DMS53 treated with DMSO at 0.1 percent for 48 hours (cell line): Measurements from ENCODE around the gene IRF2.

ENCODE experiments used
- DNase-seq: peaks from one replicate; lab custom pipeline; 2025; ENCODE audit not compliant: unreplicated experiment; lab: John Stamatoyannopoulos, UW

The IRF2 gene

DNA sequence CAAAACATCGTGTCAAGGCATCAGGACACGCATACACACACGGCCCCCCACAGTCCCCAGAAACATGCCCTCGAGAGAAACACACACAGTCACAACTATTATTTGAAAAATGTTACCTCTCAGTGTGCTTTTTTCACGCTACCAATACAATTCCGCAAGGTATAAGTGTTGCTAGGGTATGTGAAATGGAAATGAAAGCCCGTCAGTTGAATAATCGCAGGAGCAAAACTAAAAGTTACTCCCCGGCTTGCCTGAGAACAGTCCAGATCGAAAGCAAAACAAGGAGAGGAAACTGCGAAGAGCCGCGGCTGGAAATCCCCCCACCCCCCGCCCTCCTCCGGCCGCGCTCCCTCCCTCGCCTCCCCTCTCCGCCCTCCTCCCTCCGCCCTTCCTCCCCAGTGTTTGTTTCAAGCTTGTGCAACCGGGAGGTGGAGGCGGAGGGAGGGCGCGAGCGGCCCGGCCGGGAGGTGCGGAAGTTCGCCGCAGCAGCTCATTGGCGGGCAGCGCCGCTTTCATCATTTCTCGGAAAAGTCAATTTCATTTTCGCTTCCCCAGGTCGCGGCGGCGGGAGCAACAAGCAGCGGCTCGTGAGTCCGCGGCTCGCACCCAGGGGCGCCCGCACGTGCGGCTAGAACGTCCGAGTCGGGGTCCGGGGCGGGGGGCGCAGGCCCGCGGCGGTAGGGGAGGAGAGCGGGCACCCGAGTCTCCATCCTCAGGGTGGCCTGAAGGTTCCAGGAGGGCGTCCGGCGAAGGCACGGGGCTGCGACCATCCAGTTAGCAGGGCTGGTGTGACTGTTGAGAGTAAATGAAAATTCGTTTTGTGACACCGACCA, at the start of gene IRF2:
IRF2 (minus strand) TSS at position 288 of the 833 bp plus-strand sequence. CDS start 45,486 bp downstream, outside the sequence.
- peak; percentile 76 for DNase-seq

DNA sequence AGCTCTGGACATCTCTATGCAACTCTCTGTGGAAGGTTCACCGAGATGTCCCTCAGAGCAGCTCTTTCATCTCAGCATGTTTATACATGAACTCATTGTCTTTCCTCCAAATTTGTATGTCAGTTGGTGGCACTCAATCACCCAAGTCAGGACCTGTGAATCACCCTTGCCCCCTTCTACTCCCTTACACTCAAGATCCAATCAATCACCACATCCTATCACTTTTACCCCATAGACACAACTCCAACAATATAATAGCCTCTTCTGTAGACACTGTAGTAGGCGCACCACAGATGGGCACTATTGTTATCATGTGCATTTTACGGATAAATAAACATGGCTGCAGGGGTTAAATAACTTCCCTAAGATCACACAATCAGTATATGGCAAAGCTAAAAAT, 41.3 kb upstream of the IRF2 start:
- DNase-seq = no peak

- DNase-seq = no peak
These were observed 40.0 kb upstream of the IRF2 start for GRCh38 chr4:184514121-184514988.

GRCh38 chr4:184513802-184514120, 39.4 kb upstream of the IRF2 start:
- no peak for DNase-seq

DNA sequence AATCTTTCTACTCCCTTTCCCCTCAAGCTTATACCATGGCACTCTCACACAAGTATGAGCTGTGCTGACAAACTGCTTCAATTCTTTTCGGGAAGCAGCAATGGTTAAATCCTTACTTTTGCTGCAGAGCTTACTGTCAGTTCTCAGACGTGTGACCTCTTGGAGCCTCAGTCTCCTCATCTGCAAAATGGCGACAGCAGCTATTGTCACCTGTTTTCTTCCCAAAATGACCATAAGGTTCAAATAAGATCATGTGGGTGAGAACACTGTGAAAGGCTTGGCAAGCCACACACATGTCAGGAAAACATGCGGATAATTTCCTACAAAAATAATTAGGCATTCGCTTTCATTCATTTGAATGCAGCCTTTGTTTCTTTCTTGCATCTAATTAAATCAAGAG, 36.8 kb upstream of the IRF2 start:
- DNase-seq = no peak

DNA sequence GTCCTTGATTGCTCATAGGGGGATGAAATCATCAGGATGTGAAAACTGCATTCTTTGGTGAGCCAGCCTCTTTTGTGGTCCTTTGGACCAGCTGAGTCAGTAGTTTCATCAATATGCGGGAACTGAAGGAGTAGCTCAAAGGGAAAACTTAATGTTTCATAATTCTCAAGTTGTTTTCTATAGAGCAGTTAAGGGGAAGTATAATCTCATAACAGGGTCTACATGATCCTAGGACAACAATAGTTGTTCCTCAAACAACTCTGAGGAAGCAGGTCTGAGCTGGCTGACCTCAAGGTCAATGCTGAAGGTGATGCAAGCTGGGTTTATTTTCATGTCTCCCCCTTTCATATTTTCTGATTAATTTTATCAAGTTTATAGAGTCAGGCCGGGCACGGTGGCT, 36.1 kb upstream of the IRF2 start:
- no peak for DNase-seq

GRCh38 chr4:184506527-184507121, 32.3 kb upstream of the IRF2 start:
- DNase-seq = no peak

GRCh38 chr4:184504385-184504784, 30.0 kb upstream of the IRF2 start:
- no peak for DNase-seq

GRCh38 chr4:184503869-184504300, 29.5 kb upstream of the IRF2 start:
- peak; percentile 28 for DNase-seq

DNA sequence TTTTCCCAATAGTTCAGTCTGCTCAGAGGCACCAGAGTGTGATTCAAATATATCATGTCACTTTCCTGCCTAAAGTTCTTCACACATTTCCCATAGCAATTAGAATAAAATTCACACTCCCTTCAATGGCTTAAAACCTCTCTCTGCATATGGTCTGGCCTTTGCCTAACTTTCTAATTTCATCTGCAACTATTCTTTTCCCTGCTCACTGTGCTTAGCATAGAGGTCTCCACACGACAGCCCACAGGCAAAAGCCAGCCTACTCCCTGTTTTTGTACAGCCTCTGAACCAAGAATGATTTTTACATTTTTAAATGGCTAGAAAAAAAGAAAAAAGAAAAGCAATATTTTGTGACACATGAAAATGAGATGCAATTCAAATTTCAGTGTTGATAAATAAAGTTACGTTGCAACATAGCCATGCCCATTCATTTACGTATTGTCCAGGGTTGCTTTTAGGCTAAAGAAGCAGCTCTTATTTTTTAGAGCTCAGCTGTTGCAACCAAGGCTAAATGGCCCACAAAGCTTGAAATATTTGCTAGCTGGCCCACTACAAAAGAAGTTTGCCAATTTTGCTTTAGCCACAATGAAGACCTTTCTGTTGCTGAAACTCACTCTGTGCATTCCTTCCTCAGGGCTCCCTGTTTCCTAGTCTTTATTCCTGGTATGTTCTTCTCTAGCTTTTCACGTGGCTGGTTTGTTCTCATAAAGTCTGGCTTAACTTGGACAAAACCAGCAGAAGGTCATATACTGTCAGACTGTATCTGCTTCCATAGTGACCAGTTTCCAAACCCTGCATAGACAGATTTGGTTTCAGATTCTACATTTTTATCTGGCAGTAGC, 26.6 kb upstream of the IRF2 start:
- no peak for DNase-seq

DNA sequence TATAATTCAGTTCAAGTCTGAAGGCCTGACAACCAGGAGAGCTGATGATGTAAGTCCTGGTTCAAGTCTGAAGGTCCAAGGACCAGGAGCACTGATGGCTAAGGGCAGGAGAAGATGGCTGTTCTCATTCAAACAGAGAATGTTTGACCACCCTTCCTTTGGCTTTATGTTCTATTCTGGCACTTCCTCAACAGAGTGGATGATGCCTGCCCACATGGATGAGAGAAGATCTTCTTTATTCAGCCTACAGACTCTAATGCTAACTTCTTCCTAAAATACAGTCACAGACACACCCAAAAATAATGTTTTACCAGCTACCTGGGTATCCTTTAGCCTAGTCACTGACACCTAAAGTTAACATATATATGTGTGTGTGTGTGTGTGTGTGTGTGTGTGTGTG, 25.6 kb upstream of the IRF2 start:
- DNase-seq = no peak

DNA sequence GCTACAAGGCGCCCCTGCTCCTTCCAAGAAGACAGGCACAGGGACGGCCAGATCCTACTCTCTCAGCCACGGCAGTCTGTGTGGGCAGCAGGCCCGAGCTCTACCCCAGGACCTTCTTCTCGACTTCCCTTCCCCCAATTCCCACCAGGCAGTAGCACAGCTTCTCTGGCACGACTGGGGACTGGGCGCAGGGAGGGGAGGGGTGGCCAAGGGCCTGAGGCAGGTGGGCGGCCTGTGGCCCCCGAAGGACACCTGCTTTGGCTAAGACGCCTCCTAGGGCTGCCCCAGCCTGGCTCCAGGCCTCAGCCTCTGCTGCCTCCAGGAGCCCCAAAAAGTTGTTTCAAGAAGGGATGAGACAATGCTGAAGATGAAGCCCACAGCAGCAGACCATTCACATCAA, 24.2 kb upstream of the IRF2 start:
- DNase-seq = no peak

DNA sequence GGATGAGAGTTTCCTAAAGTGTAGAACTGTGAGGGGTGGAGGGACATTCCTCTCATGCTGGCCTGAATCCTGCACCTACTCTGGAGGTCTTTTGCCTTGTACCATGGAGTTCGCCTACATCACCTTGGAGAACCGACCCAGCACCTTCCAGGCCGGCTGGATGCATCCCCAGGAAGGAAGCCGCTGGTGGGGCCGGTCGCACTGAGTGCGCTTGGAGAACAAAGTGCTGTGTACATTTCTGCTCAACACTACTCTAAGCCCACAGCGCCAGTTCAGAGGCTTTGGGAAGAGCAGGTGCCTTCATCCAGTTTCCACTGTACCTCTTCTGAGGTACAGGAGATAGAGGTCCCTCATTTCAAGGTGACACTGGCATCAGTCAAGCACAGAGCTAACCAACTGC, 15.4 kb upstream of the IRF2 start:
- DNase-seq = no peak

GRCh38 chr4:184487503-184487902, 13.2 kb upstream of the IRF2 start:
- DNase-seq = no peak

GRCh38 chr4:184485279-184485678, 10.9 kb upstream of the IRF2 start:
- DNase-seq = no peak

DNA sequence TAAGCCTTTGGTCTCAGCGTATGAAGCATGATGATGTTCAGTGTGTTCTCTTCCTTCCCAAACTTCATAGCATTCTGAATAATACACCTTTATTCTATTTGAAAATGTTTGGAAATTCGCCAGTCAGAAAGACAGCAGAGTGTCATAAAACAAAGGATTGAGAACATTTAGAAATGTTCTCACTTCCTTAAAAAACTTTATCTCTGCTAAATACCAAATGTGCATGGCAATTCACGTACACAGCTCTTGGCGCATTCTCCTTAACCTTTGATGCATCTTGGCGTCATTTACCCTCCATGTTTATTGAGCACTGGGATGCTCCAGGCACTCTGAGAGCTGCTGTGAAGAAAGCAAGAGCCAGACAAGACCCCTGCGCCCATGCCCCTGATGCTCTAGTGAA, 7.2 kb upstream of the IRF2 start:
- no peak for DNase-seq

- DNase-seq = no peak
These were observed 5.2 kb upstream of the IRF2 start for GRCh38 chr4:184479516-184479950.

DNA sequence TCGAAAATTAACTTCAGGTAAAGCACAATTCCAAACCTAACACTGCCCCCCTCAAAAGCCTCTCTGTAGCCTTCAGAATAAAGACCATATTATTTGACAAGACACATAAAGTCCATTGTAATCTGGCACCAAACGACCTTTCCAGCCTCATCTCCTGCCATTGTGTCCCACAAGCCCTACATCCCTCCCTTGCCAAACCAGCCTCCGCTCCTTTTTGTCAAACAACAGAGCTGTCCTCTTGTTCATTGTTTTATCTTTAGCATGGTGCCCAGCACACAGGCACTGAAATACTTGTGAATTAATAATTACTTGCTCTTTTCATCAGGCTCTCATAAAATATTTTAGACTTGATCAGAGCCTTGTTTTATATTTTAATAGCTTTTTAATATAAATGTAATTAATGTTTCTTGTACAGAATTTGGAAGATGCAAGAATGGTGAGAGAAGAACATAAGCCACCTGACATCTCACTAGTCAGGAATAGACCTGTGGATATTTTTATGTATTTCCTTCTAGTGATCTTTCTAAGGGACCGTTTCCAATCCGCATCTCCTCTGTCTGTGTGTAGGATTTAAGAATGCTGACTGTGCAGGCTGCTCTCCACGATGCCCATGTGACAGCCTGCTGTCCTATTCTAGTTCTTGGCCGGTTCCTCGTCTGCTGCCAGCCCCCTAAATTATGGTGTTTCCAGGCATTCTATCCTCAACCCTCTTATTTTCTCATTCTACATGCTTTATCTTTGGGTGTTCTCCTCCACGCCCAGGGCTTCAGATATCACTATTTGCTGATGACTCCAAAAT, 3.0 kb upstream of the IRF2 start:
- DNase-seq = no peak

GRCh38 chr4:184476695-184477094, 2.3 kb upstream of the IRF2 start:
- DNase-seq = no peak

GRCh38 chr4:184475498-184475897, 1.1 kb upstream of the IRF2 start:
- no peak for DNase-seq
